GM18520 (cell line): Measurements from ENCODE around the gene EPHA4.

ENCODE experiments used
- ATAC-seq: cut with Tn5 transposase; IDR thresholded peaks from one replicate; pipeline ENCODE4 v1.9.1; 2021; ENCODE audit not compliant: unreplicated experiment

EPHA4 gene

GRCh38 chr2:221405521-221405920, 166.6 kb downstream of the EPHA4 start:
- ATAC-seq, result no peak

- ATAC-seq, result no peak
Measured at GRCh38 chr2:221402072-221402471, 170.0 kb downstream of the EPHA4 start.

GRCh38 chr2:221400411-221400810, 171.7 kb downstream of the EPHA4 start:
- no peak for ATAC-seq

- ATAC-seq, result no peak
Measured at GRCh38 chr2:221399183-221399582, 172.9 kb downstream of the EPHA4 start.

- ATAC-seq, result no peak
Measured at GRCh38 chr2:221397187-221397586, 174.9 kb downstream of the EPHA4 start.

GRCh38 chr2:221392228-221392881, 179.7 kb downstream of the EPHA4 start:
- ATAC-seq, result no peak

- ATAC-seq, result no peak
Measured at GRCh38 chr2:221390878-221391277, 181.2 kb downstream of the EPHA4 start.

GRCh38 chr2:221389904-221390303, 182.2 kb downstream of the EPHA4 start:
- ATAC-seq, result no peak

- ATAC-seq, result no peak
Measured at GRCh38 chr2:221389421-221389820, 182.7 kb downstream of the EPHA4 start.

- no peak for ATAC-seq
Measured at GRCh38 chr2:221388891-221389290, 183.2 kb downstream of the EPHA4 start.

- no peak for ATAC-seq
Measured at GRCh38 chr2:221385716-221386115, 186.4 kb downstream of the EPHA4 start.

GRCh38 chr2:221381928-221382488, 190.1 kb downstream of the EPHA4 start:
- ATAC-seq, result no peak

GRCh38 chr2:221380686-221381085, 191.4 kb downstream of the EPHA4 start:
- ATAC-seq, result no peak

GRCh38 chr2:221380062-221380461, 192.0 kb downstream of the EPHA4 start:
- no peak for ATAC-seq

GRCh38 chr2:221377597-221377996, 194.5 kb downstream of the EPHA4 start:
- no peak for ATAC-seq

- ATAC-seq, result no peak
Measured at GRCh38 chr2:221377066-221377465, 195.0 kb downstream of the EPHA4 start.

GRCh38 chr2:221374234-221374633, 197.9 kb downstream of the EPHA4 start:
- no peak for ATAC-seq

- ATAC-seq, result no peak
Measured at GRCh38 chr2:221372907-221373306, 199.2 kb downstream of the EPHA4 start.

- ATAC-seq, result no peak
Measured at GRCh38 chr2:221372159-221372884, 199.8 kb downstream of the EPHA4 start.

- no peak for ATAC-seq
Measured at GRCh38 chr2:221371347-221371746, 200.8 kb downstream of the EPHA4 start.

- ATAC-seq, result no peak
Measured at GRCh38 chr2:221370857-221371211, 201.3 kb downstream of the EPHA4 start.

- ATAC-seq, result no peak
Measured at GRCh38 chr2:221370076-221370856, 201.8 kb downstream of the EPHA4 start.
